ENCODE measurements around the gene YAP1.

DNA sequence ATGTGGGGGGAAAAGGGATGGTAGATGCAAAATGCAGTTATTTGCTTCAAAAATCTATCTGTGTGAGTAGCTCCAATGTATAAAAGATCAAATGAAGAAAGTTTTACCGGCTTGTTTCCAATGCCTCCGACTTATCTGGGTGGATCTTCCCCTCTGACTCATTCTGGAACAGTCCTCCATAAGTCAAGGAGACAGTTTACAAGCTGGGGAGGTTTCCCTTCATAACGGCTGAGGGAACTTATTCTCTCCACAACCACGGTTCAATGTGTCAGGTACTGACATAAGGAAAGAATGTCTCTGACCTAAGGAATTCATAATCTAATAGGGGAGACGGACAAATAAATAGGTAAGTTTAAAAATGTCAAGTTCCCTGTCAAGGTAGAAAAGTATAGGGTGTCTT, 157.4 kb downstream of the YAP1 start:
- TF ChIP-seq CTCF (IDR thresholded peaks at IDR 0.05) (no peak), EP300 (IDR thresholded peaks at IDR 0.05) (no peak), POLR2A (IDR thresholded peaks at IDR 0.05) (no peak), POLR2AphosphoS5 (IDR thresholded peaks at IDR 0.05) (peak in 1 of 3 donors; percentile 35)

Measured in suprapubic skin (tissue), 4 donors.